ENCODE data around the gene PDP2.

The PDP2 gene

DNA sequence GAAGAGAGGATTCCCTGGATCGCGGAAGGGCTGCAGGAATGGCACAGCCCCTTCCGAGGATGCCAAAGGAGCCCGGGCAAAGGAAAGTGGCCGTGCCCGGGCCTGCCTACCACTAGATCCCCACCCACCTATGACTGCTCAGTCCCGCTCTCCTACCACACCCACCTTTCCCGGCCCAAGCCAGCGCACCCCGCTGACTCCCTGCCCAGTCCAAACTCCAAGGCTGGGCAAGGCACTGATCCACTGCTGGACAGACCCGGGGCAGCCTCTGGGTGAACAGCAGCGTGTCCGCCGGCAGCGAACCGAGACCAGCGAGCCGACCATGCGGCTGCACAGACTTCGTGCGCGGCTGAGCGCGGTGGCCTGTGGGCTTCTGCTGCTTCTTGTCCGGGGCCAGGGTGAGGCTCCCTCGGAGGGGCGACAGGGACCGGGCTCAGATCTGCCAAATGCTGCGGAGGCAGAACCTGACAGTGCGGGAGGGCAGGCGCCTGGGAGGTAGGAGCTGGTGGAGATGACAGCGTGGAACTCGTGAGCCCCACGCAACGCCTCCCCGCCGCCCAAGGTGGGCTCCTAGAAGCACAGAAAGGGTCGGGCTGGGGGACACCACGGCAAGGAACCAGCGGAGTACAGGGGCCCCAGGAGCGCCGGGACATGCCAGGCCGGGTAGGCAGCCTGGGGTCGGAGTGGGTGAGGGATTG lies 55.1 kb downstream of the PDP2 start, which contains the start of gene CES2:
TSS of gene CES2 (plus strand) at position 203 of the 698 bp plus-strand sequence. CDS start at position 323, 120 bp downstream.
- DNase-seq (ENCODE audit: low read depth), result no peak

DNA sequence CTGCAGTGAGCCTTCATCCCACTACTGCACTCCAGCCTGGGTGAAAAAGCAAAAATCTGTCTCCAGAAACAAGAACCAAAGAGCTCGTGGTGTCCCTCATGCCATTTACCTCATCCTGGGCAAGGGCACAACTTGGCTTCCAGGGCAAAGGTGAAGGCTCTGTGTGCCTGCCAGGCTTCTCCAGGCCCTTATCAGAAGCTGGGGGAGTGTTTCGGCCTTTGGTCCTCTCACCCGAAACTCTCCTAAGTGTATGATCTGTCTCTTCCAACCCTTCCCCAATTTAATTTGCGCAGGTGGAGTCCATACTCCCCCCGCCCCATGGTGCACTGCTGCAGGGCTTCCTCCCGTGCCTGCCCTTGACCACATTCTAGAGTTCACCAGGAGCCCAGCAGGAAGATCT lies 56.1 kb downstream of the PDP2 start:
- no peak for DNase-seq (ENCODE audit: low read depth)

DNA sequence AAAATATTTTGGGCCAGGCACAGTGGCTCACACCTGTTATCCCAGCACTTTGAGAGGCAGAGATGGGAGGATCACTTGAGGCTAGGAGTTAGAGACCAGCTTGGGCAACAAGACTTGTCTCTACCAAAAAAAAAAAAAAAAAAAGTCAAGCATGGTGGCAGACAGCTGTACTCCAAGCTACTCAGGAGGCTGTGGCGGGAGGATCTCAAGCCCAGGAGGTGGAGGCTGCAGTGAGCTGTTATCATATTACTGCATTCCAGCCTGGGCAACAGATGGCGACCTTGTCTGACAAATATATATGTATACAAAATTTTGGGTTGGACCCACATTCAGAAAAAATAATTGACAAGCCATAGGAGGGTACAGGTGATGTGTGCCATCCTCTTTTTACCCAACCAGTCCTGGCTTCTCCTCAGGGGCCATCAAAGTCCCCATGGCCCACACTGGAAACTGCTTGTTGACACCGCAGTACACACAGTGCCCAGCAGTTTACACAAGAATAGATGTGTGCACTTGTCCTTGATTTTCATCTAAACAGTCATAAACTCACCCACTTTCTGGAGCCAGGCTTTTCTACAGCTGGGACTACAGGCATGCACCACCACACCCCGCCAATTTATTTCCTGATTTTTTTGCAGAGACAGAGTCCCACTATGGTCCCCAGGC lies 56.7 kb downstream of the PDP2 start:
- no peak for DNase-seq (ENCODE audit: low read depth)

DNA sequence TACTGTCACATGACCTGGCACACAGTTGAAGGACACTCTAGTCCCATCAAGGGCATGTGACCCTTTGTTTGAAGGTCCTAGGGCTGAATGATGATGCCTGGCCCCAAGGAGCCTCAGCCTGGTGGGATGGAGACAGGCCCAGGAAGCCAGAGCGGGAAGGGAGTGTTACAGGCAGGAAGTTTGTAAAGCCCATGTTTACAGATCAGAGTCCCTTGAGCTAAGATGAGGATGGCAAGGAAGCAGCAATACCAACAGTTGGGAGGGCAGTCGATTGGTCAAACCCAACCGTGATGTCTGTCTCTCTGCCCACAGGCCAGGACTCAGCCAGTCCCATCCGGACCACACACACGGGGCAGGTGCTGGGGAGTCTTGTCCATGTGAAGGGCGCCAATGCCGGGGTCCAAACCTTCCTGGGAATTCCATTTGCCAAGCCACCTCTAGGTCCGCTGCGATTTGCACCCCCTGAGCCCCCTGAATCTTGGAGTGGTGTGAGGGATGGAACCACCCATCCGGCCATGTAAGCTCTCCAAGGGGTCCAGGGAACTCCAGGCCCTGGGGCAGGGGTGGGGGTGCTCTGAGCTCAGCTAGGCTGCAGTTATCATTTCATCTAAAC lies 57.5 kb downstream of the PDP2 start:
- DNase-seq (ENCODE audit: low read depth), result no peak

DNA sequence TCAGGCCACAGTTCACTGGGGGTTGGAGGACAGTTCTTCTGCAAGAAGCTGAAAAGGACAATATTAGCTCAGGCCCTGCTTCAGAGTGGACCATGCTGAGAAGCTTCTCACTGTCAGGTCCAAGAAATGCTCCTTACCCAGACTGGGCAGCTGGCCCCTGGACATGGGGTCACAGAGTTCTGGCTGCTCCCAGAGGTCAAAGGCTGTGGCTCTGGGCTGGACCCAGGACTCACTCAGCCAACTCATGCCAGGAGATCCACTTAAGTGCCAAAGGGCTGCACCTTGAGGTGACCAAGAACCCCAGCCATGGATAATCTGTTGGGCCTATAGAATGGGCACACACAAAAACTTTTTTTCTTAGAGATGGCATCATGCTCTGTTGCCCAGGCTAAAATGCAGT lies 59.1 kb downstream of the PDP2 start:
- DNase-seq (ENCODE audit: low read depth), result no peak

DNA sequence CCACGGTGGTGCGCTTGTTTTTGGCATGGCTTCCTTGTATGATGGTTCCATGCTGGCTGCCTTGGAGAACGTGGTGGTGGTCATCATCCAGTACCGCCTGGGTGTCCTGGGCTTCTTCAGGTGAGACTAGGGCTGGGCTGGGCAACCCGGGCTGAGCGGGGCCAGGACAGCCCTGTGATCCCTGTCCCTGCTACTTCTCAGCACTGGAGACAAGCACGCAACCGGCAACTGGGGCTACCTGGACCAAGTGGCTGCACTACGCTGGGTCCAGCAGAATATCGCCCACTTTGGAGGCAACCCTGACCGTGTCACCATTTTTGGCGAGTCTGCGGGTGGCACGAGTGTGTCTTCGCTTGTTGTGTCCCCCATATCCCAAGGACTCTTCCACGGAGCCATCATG lies 59.9 kb downstream of the PDP2 start:
- no peak for DNase-seq (ENCODE audit: low read depth)
